Fibroblast of lung (primary cell): Measurements from ENCODE around the gene POLG. TPM values are rescaled to one million over a fixed set of nuclear protein-coding genes. Genes with fewer than 3 reads are reported as not detected.

Source experiments
- DNase-seq, 2 donors: peaks; one replicate each; pipeline versions ENCODE4 v3.0.0 to v3.0.0-alpha.2; 2010; ENCODE audit warnings: low read depth in 2 of 2
- H2AFZ ChIP-seq: 2 replicates; pipeline ENCODE4 v1.5.1; 2012; ENCODE audit warnings: low read length, control low read depth, inconsistent platforms
- H3K27ac ChIP-seq: 2 replicates; pipeline ENCODE4 v1.5.1; 2011; ENCODE audit warnings: low read length, control low read depth; ENCODE audit not compliant: insufficient read depth
- H3K27me3 ChIP-seq: 2 replicates; pipeline ENCODE4 v1.5.1; 2011; ENCODE audit warnings: mild to moderate bottlenecking, low read length; ENCODE audit not compliant: control insufficient read depth, insufficient read depth
- H3K36me3 ChIP-seq: 2 replicates; pipeline ENCODE4 v1.5.1; 2011; ENCODE audit warnings: low read length; ENCODE audit not compliant: control insufficient read depth, insufficient read depth
- H3K4me1 ChIP-seq: 2 replicates; pipeline ENCODE4 v1.5.1; 2011; ENCODE audit warnings: low read length; ENCODE audit not compliant: control insufficient read depth, insufficient read depth; ENCODE audit errors: extremely low read depth
- H3K4me2 ChIP-seq: 2 replicates; pipeline ENCODE4 v1.5.1; 2011; ENCODE audit warnings: low read length, control low read depth; ENCODE audit not compliant: insufficient read depth; ENCODE audit errors: extremely low read depth
- H3K4me3 ChIP-seq, 4 experiments: fragments of 200-600 bp in 1 of 4; sonication (generic) in 1 of 4; replicated peaks in 1 of 4; 2 replicates each; pipeline ENCODE4 v1.5.1; 2011 to 2016; ENCODE audit warnings: low read length in 4 of 4, low read depth in 3 of 4, mild to moderate bottlenecking in 3 of 4, control low read depth in 2 of 4, inconsistent platforms in 1 of 4, mixed read lengths in 1 of 4; ENCODE audit not compliant: insufficient read depth in 1 of 4; ENCODE audit errors: control extremely low read depth in 1 of 4
- H3K79me2 ChIP-seq: 2 replicates; pipeline ENCODE4 v1.5.1; 2012; ENCODE audit warnings: mild to moderate bottlenecking, low read length, inconsistent platforms; ENCODE audit not compliant: control insufficient read depth, insufficient read depth
- H3K9ac ChIP-seq: 2 replicates; pipeline ENCODE4 v1.5.1; 2011; ENCODE audit warnings: mild to moderate bottlenecking, low read length, control low read depth; ENCODE audit not compliant: insufficient read depth
- H3K9me3 ChIP-seq: 2 replicates; pipeline ENCODE4 v1.5.1; 2012; ENCODE audit warnings: low read depth, low read length; ENCODE audit not compliant: control insufficient read depth, insufficient read depth
- H4K20me1 ChIP-seq: 2 replicates; pipeline ENCODE4 v1.5.1; 2011; ENCODE audit warnings: low read length; ENCODE audit not compliant: control insufficient read depth, insufficient read depth; ENCODE audit errors: extremely low read depth
- EZH2 ChIP-seq: IDR thresholded peaks from 2 replicates; pipeline ENCODE4 v1.5.1; 2012; ENCODE audit warnings: low read length, control low read depth, mild to moderate bottlenecking; ENCODE audit errors: missing control alignments
- polyA plus RNA-seq, 2 donors: library from polyadenylated mRNA; depleted of rRNA in 1 of 2; stranded (reverse) in 1 of 2; unstranded in 1 of 2; fragments of >200 nt; gene quantifications; 2 replicates each; pipeline ENCODE4 v1.2.1, GENCODE V29; 2011 to 2012; ENCODE audit warnings: missing spikeins in 1 of 2
- total RNA-seq: library from RNA; depleted of rRNA; stranded (reverse); fragments of >200 nt; gene quantifications from 2 replicates; pipeline ENCODE4 v1.2.1, GENCODE V29; 2014
- TF ChIP-seq, protein P1 (sequence below), 2 donors: IDR thresholded peaks in 1 of 2; conservative IDR thresholded peaks in 1 of 2; 1 replicate in 1 of 2; 2 replicates in 1 of 2; pipeline ENCODE4 v1.5.1; 2011 to 2012; ENCODE audit warnings: low read length in 2 of 2, control low read depth in 1 of 2, inconsistent platforms in 1 of 2, low read depth in 1 of 2, mild to moderate bottlenecking in 1 of 2

The POLG gene
- total and polyA plus RNA-seq, 2 donors (not counting 1 experiment from before 2014, with no cell fraction given): 20.4 to 61.3 TPM

DNA sequence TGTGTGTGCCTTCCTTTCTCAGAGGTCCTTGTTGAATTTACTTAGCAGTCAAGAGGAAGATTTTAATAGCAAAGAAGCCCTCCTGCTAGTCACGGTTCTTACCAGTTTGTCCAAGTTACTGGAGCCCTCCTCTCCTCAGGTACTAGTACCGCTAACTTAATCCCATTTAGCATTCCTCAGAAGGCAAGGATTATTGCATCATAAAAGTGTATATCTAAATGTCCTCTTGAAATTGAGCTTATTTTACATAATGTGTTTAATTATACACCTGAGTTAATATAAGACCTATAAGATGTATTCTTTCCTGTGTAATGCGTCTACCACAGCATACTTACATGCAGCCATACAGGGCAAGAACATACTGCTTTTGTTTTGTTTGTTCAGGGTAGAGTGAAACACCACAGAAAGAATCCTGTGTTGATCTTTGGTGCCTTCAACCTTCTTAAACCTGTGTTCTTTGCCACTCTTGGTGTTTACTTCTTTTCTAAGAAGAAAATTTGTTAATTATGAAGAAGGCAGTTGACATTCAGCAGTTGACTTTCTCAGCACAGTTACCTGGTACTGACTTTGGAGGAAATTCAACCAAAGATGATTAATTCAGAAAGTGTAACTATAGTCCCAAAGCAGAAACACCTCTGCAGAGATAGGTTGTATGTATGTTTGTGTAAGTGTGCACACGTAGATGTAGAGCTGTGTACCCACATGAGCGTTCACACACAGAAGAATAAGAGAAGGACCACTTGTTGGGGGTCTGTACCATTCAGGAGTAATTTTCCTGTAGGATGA is 33.1 kb downstream of the POLG start:
- H3K9ac ChIP-seq: no peak overlapping the region
- no peaks in the 10 kb centered on the region for H3K79me2 ChIP-seq
- DNase-seq: no peak
- no peak overlapping the region for H3K4me2 ChIP-seq
- no peaks in the 10 kb centered on the region for H3K9me3 ChIP-seq
- H2AFZ ChIP-seq: no peak overlapping the region
- H4K20me1 ChIP-seq: no peaks in the 10 kb centered on the region
- H3K27me3 ChIP-seq: no peaks in the 10 kb centered on the region
- peaks cover 3% of the 10 kb centered on the region for H3K36me3 ChIP-seq
- no peak overlapping the region for H3K4me3 ChIP-seq
- TF ChIP-seq, protein P1, sequence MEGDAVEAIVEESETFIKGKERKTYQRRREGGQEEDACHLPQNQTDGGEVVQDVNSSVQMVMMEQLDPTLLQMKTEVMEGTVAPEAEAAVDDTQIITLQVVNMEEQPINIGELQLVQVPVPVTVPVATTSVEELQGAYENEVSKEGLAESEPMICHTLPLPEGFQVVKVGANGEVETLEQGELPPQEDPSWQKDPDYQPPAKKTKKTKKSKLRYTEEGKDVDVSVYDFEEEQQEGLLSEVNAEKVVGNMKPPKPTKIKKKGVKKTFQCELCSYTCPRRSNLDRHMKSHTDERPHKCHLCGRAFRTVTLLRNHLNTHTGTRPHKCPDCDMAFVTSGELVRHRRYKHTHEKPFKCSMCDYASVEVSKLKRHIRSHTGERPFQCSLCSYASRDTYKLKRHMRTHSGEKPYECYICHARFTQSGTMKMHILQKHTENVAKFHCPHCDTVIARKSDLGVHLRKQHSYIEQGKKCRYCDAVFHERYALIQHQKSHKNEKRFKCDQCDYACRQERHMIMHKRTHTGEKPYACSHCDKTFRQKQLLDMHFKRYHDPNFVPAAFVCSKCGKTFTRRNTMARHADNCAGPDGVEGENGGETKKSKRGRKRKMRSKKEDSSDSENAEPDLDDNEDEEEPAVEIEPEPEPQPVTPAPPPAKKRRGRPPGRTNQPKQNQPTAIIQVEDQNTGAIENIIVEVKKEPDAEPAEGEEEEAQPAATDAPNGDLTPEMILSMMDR (conservative IDR thresholded peaks at IDR 0.05 in 1 of 2, IDR thresholded peaks at IDR 0.05 in 1 of 2; ENCODE audit: low read depth in 1 of 2, low read length in 2 of 2): no peak
- no peak for TF ChIP-seq EZH2
- no peak overlapping the region for H3K27ac ChIP-seq
- no peaks in the 10 kb centered on the region for H3K4me1 ChIP-seq

DNA sequence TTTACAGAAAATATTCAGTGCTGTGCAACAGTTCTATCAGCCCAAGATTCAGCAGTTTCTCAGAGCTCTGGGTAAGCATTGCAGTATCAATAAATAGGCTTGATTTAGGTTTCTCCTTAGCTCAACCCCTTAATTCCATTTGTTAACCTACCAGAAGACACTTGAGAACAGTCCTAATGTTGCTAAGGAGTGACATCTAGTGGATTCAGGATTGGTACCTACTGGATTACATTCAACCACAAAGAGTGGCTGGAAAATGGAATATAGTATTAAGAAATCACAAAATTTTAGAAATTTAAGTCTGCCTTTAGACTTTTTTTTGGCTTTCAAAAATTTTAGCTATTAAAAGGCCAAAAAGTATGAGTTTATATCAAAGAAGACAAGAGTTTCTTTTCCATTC is 34.7 kb downstream of the POLG start:
- no peaks in the 10 kb centered on the region for H3K36me3 ChIP-seq
- H3K4me3 ChIP-seq: no peak overlapping the region
- no peak for TF ChIP-seq EZH2
- TF ChIP-seq, protein P1 (conservative IDR thresholded peaks at IDR 0.05 in 1 of 2, IDR thresholded peaks at IDR 0.05 in 1 of 2; ENCODE audit: low read depth in 1 of 2, low read length in 2 of 2): peak; percentile 23 to 44
- no peak overlapping the region for H3K9ac ChIP-seq
- no peaks in the 10 kb centered on the region for H4K20me1 ChIP-seq
- no peak overlapping the region for H2AFZ ChIP-seq
- peak; percentile 42 to 66 for DNase-seq
- H3K4me1 ChIP-seq: no peaks in the 10 kb centered on the region
- no peak overlapping the region for H3K4me2 ChIP-seq
- no peaks in the 10 kb centered on the region for H3K27me3 ChIP-seq
- H3K79me2 ChIP-seq: no peaks in the 10 kb centered on the region
- no peak overlapping the region for H3K27ac ChIP-seq
- no peaks in the 10 kb centered on the region for H3K9me3 ChIP-seq

DNA sequence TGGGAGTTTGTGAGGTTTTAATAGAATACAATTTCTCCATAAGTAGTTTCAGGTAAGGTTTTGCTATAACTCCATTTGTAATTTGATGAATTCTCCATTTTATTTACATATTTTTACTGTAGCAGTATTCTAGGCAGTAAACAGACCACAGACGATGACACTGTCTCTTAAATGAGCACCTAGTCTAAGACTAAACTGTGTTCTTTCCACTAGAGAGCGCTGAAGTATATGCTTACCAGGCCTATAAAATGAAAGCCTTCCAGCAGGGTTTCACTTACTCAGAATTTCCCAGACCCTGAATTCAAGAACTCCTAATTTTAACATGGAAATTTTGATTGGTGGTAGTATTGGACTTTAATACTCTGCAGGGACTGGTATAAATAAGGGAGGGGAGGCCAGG is 41.6 kb downstream of the POLG start:
- Histone ChIP-seq H3K27ac (no peak overlapping the region), H3K4me2 (no peak overlapping the region), H3K27me3 (no peaks in the 10 kb centered on the region), H3K9me3 (no peaks in the 10 kb centered on the region), H3K79me2 (no peaks in the 10 kb centered on the region), H3K4me3 (no peak overlapping the region), H3K9ac (no peak overlapping the region), H2AFZ (no peak overlapping the region), H3K4me1 (no peaks in the 10 kb centered on the region), H4K20me1 (no peaks in the 10 kb centered on the region), H3K36me3 (no peaks in the 10 kb centered on the region)
- DNase-seq: no peak
- TF ChIP-seq, protein P1 (conservative IDR thresholded peaks at IDR 0.05 in 1 of 2, IDR thresholded peaks at IDR 0.05 in 1 of 2; ENCODE audit: low read depth in 1 of 2, low read length in 2 of 2): no peak
- TF ChIP-seq EZH2: no peak
